Prostate gland (tissue), 2 donors: ENCODE measurements around the gene DCAF11.

Source experiments
- POLR2A ChIP-seq: fragments of 450-650 bp; IDR thresholded peaks from one replicate; pipeline ENCODE4 v1.6.1; 2016; ENCODE audit warnings: antibody characterized with exemption, mild to moderate bottlenecking
- POLR2AphosphoS5 ChIP-seq: sonication (generic); formaldehyde crosslinking; IDR thresholded peaks from one replicate; pipeline ENCODE4 v1.6.1; 2017; ENCODE audit warnings: antibody characterized with exemption
- TF ChIP-seq, protein P1 (sequence below), 4 experiments: fragments of 200-600 bp in 2 of 4; fragments of 450-650 bp in 2 of 4; sonication (generic) in 2 of 4; IDR thresholded peaks; 1 replicate in 3 of 4; 2 replicates in 1 of 4; pipeline ENCODE4 v1.5.1; 2016 to 2019; ENCODE audit warnings: antibody characterized with exemption in 4 of 4, mild to moderate bottlenecking in 2 of 4, moderate library complexity in 2 of 4

GRCh38 chr14:24078146-24078545, 36.4 kb upstream of the DCAF11 start:
- TF ChIP-seq, protein P1, sequence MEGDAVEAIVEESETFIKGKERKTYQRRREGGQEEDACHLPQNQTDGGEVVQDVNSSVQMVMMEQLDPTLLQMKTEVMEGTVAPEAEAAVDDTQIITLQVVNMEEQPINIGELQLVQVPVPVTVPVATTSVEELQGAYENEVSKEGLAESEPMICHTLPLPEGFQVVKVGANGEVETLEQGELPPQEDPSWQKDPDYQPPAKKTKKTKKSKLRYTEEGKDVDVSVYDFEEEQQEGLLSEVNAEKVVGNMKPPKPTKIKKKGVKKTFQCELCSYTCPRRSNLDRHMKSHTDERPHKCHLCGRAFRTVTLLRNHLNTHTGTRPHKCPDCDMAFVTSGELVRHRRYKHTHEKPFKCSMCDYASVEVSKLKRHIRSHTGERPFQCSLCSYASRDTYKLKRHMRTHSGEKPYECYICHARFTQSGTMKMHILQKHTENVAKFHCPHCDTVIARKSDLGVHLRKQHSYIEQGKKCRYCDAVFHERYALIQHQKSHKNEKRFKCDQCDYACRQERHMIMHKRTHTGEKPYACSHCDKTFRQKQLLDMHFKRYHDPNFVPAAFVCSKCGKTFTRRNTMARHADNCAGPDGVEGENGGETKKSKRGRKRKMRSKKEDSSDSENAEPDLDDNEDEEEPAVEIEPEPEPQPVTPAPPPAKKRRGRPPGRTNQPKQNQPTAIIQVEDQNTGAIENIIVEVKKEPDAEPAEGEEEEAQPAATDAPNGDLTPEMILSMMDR (IDR thresholded peaks at IDR 0.05): no peak
- TF ChIP-seq POLR2AphosphoS5 (no peak), POLR2A (no peak)
